ENCODE data around the gene GNB2. TPM values are rescaled to one million over a fixed set of nuclear protein-coding genes. Genes with fewer than 3 reads are reported as not detected.
A peak's percentile ranks its signal among the peaks of the same experiment; 100 is the strongest.

The GNB2 gene
- total and polyA plus RNA-seq, 2 of the 13 experiments (the other 11 are each of a cell fraction or from before 2014, with no cell fraction given), result 48.3 to 67.1 TPM

GRCh38 chr7:100720671-100721504 is 47.3 kb downstream of the GNB2 start (continued):
- no peak; the same call in 1 of the 2 replicates for TF ChIP-seq MXD3 (CRISPR knock-in tag; IDR thresholded peaks at IDR 0.05)
- peak; percentile 60 for TF ChIP-seq GABPB1 (CRISPR knock-in tag; IDR thresholded peaks at IDR 0.05)
- no peak for TF ChIP-seq GATAD1 (CRISPR knock-in tag; IDR thresholded peaks at IDR 0.05)
- no peak for TF ChIP-seq CENPX (CRISPR knock-in tag; IDR thresholded peaks at IDR 0.05)
- no peak for TF ChIP-seq ZZZ3 (CRISPR knock-in tag; IDR thresholded peaks at IDR 0.05; ENCODE audit: borderline replicate concordance)
- TF ChIP-seq ZNF883 (CRISPR knock-in tag; IDR thresholded peaks at IDR 0.05; ENCODE audit: not compliant biosample characterization), result no peak
- TF ChIP-seq ZBTB14 (CRISPR knock-in tag; IDR thresholded peaks at IDR 0.05), result no peak
- TF ChIP-seq POGZ (CRISPR knock-in tag; IDR thresholded peaks at IDR 0.05), result no peak
- no peak for TF ChIP-seq ZNF564 (CRISPR knock-in tag; IDR thresholded peaks at IDR 0.05)
- no peak for TF ChIP-seq ZNF891 (CRISPR knock-in tag; IDR thresholded peaks at IDR 0.05)
- TF ChIP-seq FOXK1 (CRISPR knock-in tag; IDR thresholded peaks at IDR 0.05; ENCODE audit: borderline replicate concordance, low read depth), result no peak
- TF ChIP-seq MXI1 (IDR thresholded peaks at IDR 0.05; ENCODE audit: borderline replicate concordance, low read depth, low read length), result peak; percentile 31; the same call in 1 of the 3 replicates
- peak; percentile 77; the same call in 1 of the 2 replicates for TF ChIP-seq ZBTB4 (CRISPR knock-in tag; IDR thresholded peaks at IDR 0.05; ENCODE audit: borderline replicate concordance)
- TF ChIP-seq NR2C2 (CRISPR knock-in tag; IDR thresholded peaks at IDR 0.05; ENCODE audit: borderline replicate concordance), result no peak
- TF ChIP-seq IKZF5 (CRISPR knock-in tag; IDR thresholded peaks at IDR 0.05), result peak; percentile 40; the same call in 1 of the 2 replicates
- peak; percentile 44; the same call in 1 of the 2 replicates for TF ChIP-seq ZNF143 (CRISPR knock-in tag; IDR thresholded peaks at IDR 0.05)
- TF ChIP-seq RFXANK (CRISPR knock-in tag; IDR thresholded peaks at IDR 0.05), result no peak
- 0 out of 2 replicates have a peak, but pooled peaks have one; percentile 42 for TF ChIP-seq ZNF280D (CRISPR knock-in tag; IDR thresholded peaks at IDR 0.05)
